ENCODE results near the gene ISOC2. TPM values are rescaled to one million over a fixed set of nuclear protein-coding genes. Genes with fewer than 3 reads are reported as not detected.

Gene ISOC2
- total and polyA plus RNA-seq, 9 of the 15 experiments (the other 6 are each of a cell fraction or from before 2014, with no cell fraction given): 1.2 to 229 (median 58.3) TPM

DNA sequence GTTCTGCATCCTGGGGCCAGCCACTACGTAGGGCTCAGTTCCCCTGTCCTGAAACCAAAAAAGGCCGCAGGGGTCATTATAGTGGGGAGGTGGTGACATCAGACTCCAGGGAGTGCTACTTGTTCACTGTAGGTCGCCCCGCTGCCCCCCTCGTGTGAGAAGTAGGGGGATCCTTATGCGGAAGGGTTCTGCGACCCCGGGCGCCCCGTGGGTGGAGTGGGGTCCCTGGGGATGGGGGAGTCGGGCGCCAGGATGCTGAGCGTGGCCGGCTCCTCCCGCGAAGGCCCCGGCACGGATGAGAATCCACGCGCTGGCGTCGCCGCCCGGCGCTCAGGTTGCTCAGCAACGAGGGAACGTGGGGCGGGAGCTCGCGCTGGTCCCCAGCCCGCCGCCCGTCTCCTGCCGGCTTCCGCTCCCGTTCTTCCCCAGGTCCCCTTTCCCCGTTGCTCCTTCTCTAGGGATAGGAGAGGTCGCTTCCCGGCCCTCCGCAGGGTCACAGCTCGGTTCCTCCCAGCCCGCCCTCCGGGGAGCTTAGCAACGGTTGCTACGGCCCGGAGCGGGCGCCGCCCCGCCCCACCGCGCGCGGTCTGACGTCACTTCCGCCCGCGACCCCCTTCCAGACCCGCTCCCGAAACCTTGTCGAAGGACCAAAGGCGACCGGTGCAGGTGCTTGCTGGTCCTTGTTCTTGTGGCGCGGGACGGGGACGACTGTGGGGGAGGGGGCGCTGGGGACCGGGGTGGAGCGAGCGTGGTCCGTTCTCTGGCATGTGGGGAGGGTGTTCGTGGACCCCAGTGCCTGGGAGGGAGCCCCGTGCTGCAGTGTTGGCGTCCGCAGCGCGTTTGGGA is 23.4 kb upstream of the ISOC2 start, which contains the start of gene NAT14 (continued):
- peak; percentile 21 for TF ChIP-seq TBP (optimal IDR thresholded peaks at IDR 0.05; ENCODE audit: low read depth, low read length)
- no peak for TF ChIP-seq KHSRP (IDR thresholded peaks at IDR 0.05)
- TF ChIP-seq PHF21A (IDR thresholded peaks at IDR 0.05; ENCODE audit: borderline replicate concordance, low read depth): no peak
- TF ChIP-seq SRSF7 (optimal IDR thresholded peaks at IDR 0.05; ENCODE audit: low read depth, low read length): no peak
- TF ChIP-seq ELF1 (tag; IDR thresholded peaks at IDR 0.05): peak; percentile 45; the same call in 1 of the 2 replicates
- TF ChIP-seq, protein P1, sequence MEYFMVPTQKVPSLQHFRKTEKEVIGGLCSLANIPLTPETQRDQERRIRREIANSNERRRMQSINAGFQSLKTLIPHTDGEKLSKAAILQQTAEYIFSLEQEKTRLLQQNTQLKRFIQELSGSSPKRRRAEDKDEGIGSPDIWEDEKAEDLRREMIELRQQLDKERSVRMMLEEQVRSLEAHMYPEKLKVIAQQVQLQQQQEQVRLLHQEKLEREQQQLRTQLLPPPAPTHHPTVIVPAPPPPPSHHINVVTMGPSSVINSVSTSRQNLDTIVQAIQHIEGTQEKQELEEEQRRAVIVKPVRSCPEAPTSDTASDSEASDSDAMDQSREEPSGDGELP (CRISPR knock-in tag; IDR thresholded peaks at IDR 0.05; ENCODE audit: borderline replicate concordance): 0 out of 2 replicates have a peak, but pooled peaks have one; percentile 12
- no peak; the same call in 1 of the 2 replicates for TF ChIP-seq MYC (IDR thresholded peaks at IDR 0.05; ENCODE audit: low read depth, low read length)
- TF ChIP-seq MYC (CRISPR knock-in tag; IDR thresholded peaks at IDR 0.05; ENCODE audit: borderline replicate concordance, low read depth): no peak; the same call in 1 of the 2 replicates
- TF ChIP-seq ESRRA (IDR thresholded peaks at IDR 0.05; ENCODE audit: borderline replicate concordance, low read depth): no peak; the same call in 1 of the 2 replicates
- TF ChIP-seq, protein P2, sequence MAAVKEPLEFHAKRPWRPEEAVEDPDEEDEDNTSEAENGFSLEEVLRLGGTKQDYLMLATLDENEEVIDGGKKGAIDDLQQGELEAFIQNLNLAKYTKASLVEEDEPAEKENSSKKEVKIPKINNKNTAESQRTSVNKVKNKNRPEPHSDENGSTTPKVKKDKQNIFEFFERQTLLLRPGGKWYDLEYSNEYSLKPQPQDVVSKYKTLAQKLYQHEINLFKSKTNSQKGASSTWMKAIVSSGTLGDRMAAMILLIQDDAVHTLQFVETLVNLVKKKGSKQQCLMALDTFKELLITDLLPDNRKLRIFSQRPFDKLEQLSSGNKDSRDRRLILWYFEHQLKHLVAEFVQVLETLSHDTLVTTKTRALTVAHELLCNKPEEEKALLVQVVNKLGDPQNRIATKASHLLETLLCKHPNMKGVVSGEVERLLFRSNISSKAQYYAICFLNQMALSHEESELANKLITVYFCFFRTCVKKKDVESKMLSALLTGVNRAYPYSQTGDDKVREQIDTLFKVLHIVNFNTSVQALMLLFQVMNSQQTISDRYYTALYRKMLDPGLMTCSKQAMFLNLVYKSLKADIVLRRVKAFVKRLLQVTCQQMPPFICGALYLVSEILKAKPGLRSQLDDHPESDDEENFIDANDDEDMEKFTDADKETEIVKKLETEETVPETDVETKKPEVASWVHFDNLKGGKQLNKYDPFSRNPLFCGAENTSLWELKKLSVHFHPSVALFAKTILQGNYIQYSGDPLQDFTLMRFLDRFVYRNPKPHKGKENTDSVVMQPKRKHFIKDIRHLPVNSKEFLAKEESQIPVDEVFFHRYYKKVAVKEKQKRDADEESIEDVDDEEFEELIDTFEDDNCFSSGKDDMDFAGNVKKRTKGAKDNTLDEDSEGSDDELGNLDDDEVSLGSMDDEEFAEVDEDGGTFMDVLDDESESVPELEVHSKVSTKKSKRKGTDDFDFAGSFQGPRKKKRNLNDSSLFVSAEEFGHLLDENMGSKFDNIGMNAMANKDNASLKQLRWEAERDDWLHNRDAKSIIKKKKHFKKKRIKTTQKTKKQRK (IDR thresholded peaks at IDR 0.05; ENCODE audit: borderline replicate concordance, low read depth, low read length): no peak
- no peak for TF ChIP-seq FUS (optimal IDR thresholded peaks at IDR 0.05; ENCODE audit: low read depth, low read length)
- no peak for TF ChIP-seq TOE1 (IDR thresholded peaks at IDR 0.05; ENCODE audit: borderline replicate concordance)
- TF ChIP-seq TOE1 (CRISPR knock-in tag; IDR thresholded peaks at IDR 0.05; ENCODE audit: borderline replicate concordance, low read depth): no peak
- TF ChIP-seq, protein P3, sequence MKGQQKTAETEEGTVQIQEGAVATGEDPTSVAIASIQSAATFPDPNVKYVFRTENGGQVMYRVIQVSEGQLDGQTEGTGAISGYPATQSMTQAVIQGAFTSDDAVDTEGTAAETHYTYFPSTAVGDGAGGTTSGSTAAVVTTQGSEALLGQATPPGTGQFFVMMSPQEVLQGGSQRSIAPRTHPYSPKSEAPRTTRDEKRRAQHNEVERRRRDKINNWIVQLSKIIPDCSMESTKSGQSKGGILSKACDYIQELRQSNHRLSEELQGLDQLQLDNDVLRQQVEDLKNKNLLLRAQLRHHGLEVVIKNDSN (CRISPR knock-in tag; IDR thresholded peaks at IDR 0.05): no peak
- no peak for TF ChIP-seq SETDB1 (IDR thresholded peaks at IDR 0.05; ENCODE audit: low read length)
- TF ChIP-seq OTX1 (CRISPR knock-in tag; IDR thresholded peaks at IDR 0.05): no peak
- TF ChIP-seq HMGN3 (IDR thresholded peaks at IDR 0.05; ENCODE audit: borderline replicate concordance, extremely low read depth, insufficient read length, low read depth, low read length): peak; percentile 49
- TF ChIP-seq, protein P4, sequence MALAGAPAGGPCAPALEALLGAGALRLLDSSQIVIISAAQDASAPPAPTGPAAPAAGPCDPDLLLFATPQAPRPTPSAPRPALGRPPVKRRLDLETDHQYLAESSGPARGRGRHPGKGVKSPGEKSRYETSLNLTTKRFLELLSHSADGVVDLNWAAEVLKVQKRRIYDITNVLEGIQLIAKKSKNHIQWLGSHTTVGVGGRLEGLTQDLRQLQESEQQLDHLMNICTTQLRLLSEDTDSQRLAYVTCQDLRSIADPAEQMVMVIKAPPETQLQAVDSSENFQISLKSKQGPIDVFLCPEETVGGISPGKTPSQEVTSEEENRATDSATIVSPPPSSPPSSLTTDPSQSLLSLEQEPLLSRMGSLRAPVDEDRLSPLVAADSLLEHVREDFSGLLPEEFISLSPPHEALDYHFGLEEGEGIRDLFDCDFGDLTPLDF (CRISPR knock-in tag; IDR thresholded peaks at IDR 0.05): 0 out of 2 replicates have a peak, but pooled peaks have one; percentile 42
- 0 out of 2 replicates have a peak, but pooled peaks have one; percentile 20 for TF ChIP-seq PTBP1 (IDR thresholded peaks at IDR 0.05; ENCODE audit: low read depth, low read length)
- TF ChIP-seq, protein P5, sequence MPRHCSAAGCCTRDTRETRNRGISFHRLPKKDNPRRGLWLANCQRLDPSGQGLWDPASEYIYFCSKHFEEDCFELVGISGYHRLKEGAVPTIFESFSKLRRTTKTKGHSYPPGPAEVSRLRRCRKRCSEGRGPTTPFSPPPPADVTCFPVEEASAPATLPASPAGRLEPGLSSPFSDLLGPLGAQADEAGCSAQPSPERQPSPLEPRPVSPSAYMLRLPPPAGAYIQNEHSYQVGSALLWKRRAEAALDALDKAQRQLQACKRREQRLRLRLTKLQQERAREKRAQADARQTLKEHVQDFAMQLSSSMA (CRISPR knock-in tag; IDR thresholded peaks at IDR 0.05): no peak
- peak; percentile 64 for TF ChIP-seq POLR2A (conservative IDR thresholded peaks at IDR 0.05)
